GM19035 (cell line): ENCODE results near the gene RPL23.
A peak's percentile ranks its signal among the peaks of the same experiment; 100 is the strongest.

Experiments
- ATAC-seq: cut with Tn5 transposase; IDR thresholded peaks from one replicate; pipeline ENCODE4 v1.9.1; 2021; ENCODE audit not compliant: unreplicated experiment

Gene RPL23

GRCh38 chr17:38799501-38800236 is 53.9 kb downstream of the RPL23 start, which contains the start of gene PIP4K2B:
PIP4K2B (minus strand) TSS chr17:38799556; CDS start chr17:38799424, 132 bp downstream.
- peak; percentile 76 for ATAC-seq

GRCh38 chr17:38798614-38799500 is 54.7 kb downstream of the RPL23 start:
- peak; percentile 28 for ATAC-seq
